Prostate gland (tissue), 2 donors: ENCODE data around the gene NT5C1B. TPM values are rescaled to one million over a fixed set of nuclear protein-coding genes. Genes with fewer than 3 reads are reported as not detected.

Experiments used
- DNase-seq: peaks from one replicate; pipeline ENCODE4 v3.0.0-alpha.2; 2019; ENCODE audit warnings: low spot score
- H3K27ac ChIP-seq, 2 donors: fragments of 200-600 bp; sonication (generic); 2 replicates each; pipeline ENCODE4 v1.5.1; 2017 to 2019
- H3K27me3 ChIP-seq: fragments of 200-600 bp; sonication (generic); replicated peaks from 2 replicates; pipeline ENCODE4 v1.5.1; 2019; ENCODE audit not compliant: insufficient read depth
- H3K36me3 ChIP-seq, 2 donors: fragments of 200-600 bp; sonication (generic); 1 replicate in 1 of 2; 2 replicates in 1 of 2; pipeline versions ENCODE4 v1.5.1 to v1.8.1; 2017 to 2019
- H3K4me1 ChIP-seq: fragments of 200-600 bp; sonication (generic); replicated peaks from 2 replicates; pipeline ENCODE4 v1.5.1; 2019
- H3K4me3 ChIP-seq, 2 donors: fragments of 200-600 bp; sonication (generic); 2 replicates each; pipeline ENCODE4 v1.5.1; 2017 to 2019
- H3K9me3 ChIP-seq: fragments of 200-600 bp; sonication (generic); 2 replicates; pipeline ENCODE4 v1.5.1; 2017
- POLR2A ChIP-seq: fragments of 450-650 bp; IDR thresholded peaks from one replicate; pipeline ENCODE4 v1.6.1; 2016; ENCODE audit warnings: antibody characterized with exemption, mild to moderate bottlenecking
- POLR2AphosphoS5 ChIP-seq: sonication (generic); formaldehyde crosslinking; IDR thresholded peaks from one replicate; pipeline ENCODE4 v1.6.1; 2017; ENCODE audit warnings: antibody characterized with exemption
- WGBS: methylation state at CpG from one replicate; pipeline ENCODE4 v1.1.5; 2018; 5-methylcytosine and 5-hydroxymethylcytosine counted together
- intact Hi-C: fragments of 100-400 bp; cut with DNase I; formaldehyde crosslinking; loops from one replicate; pipeline ENCODE4 v1.14.2; 2022
- total RNA-seq, 2 donors: library from RNA; depleted of rRNA; stranded (reverse); fragments of >200 nt; gene quantifications; one replicate each; pipeline ENCODE4 v1.1.0, GENCODE V29; 2016
- TF ChIP-seq, protein P1 (sequence below), 4 experiments: fragments of 200-600 bp in 2 of 4; fragments of 450-650 bp in 2 of 4; sonication (generic) in 2 of 4; IDR thresholded peaks; 1 replicate in 3 of 4; 2 replicates in 1 of 4; pipeline ENCODE4 v1.5.1; 2016 to 2019; ENCODE audit warnings: antibody characterized with exemption in 4 of 4, mild to moderate bottlenecking in 2 of 4, moderate library complexity in 2 of 4

The NT5C1B gene
- total RNA-seq, 2 donors from 2014 or later: 4.8 TPM; not detected in 1

- TF ChIP-seq POLR2AphosphoS5: no peak
- TF ChIP-seq, protein P1, sequence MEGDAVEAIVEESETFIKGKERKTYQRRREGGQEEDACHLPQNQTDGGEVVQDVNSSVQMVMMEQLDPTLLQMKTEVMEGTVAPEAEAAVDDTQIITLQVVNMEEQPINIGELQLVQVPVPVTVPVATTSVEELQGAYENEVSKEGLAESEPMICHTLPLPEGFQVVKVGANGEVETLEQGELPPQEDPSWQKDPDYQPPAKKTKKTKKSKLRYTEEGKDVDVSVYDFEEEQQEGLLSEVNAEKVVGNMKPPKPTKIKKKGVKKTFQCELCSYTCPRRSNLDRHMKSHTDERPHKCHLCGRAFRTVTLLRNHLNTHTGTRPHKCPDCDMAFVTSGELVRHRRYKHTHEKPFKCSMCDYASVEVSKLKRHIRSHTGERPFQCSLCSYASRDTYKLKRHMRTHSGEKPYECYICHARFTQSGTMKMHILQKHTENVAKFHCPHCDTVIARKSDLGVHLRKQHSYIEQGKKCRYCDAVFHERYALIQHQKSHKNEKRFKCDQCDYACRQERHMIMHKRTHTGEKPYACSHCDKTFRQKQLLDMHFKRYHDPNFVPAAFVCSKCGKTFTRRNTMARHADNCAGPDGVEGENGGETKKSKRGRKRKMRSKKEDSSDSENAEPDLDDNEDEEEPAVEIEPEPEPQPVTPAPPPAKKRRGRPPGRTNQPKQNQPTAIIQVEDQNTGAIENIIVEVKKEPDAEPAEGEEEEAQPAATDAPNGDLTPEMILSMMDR (IDR thresholded peaks at IDR 0.05): no peak
- no peak for TF ChIP-seq POLR2A
- H3K36me3 ChIP-seq: no peaks in the 10 kb centered on the region
- H3K9me3 ChIP-seq: no peaks in the 10 kb centered on the region
- no peak overlapping the region for H3K27ac ChIP-seq
- intact Hi-C loops: no loop called here
- H3K4me1 ChIP-seq: no peaks in the 10 kb centered on the region
- no peak for DNase-seq
- no peak overlapping the region for H3K4me3 ChIP-seq
- no peaks in the 10 kb centered on the region for H3K27me3 ChIP-seq
- 99% methylated on average over 2 of the region's 2 CpGs for WGBS
These were observed 40.3 kb downstream of the NT5C1B start for GRCh38 chr2:18549083-18549482.

DNA sequence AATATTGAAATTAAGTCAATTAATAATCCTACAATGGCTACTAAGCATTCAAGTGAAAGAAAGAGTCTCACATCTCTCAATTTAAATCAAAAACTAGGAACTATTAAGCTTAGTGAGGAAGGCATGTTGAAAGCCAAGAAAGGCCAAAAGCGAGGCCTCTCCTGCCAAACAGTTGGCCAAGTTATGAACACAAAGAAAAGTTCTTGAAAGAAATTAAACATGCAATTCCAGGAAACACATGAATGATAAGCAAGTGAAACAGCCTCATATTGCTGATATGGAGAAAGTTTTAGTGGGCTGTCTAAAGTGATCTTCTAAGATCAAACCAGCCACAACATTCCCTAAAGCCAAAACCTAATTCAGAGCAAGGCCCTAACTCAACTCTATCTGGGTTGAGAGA is 40.7 kb downstream of the NT5C1B start:
- no peaks in the 10 kb centered on the region for H3K9me3 ChIP-seq
- WGBS: 62% methylated on average over 1 of the region's 1 CpG
- no peaks in the 10 kb centered on the region for H3K36me3 ChIP-seq
- intact Hi-C loops: no loop called here
- H3K27me3 ChIP-seq: no peaks in the 10 kb centered on the region
- H3K27ac ChIP-seq: no peak overlapping the region
- no peak overlapping the region for H3K4me3 ChIP-seq
- no peaks in the 10 kb centered on the region for H3K4me1 ChIP-seq
- TF ChIP-seq POLR2A (no peak), POLR2AphosphoS5 (no peak)
- TF ChIP-seq, protein P1 (IDR thresholded peaks at IDR 0.05): no peak
- DNase-seq: no peak

GRCh38 chr2:18546567-18546966 is 42.8 kb downstream of the NT5C1B start:
- Histone ChIP-seq H3K27ac (no peak overlapping the region), H3K36me3 (no peaks in the 10 kb centered on the region), H3K4me3 (no peak overlapping the region), H3K27me3 (no peaks in the 10 kb centered on the region), H3K4me1 (no peaks in the 10 kb centered on the region), H3K9me3 (no peaks in the 10 kb centered on the region)
- 26% methylated on average over 2 of the region's 2 CpGs for WGBS
- TF ChIP-seq POLR2AphosphoS5: no peak
- TF ChIP-seq, protein P1 (IDR thresholded peaks at IDR 0.05): no peak
- no peak for TF ChIP-seq POLR2A
- intact Hi-C loops: no loop called here
- DNase-seq: no peak

GRCh38 chr2:18545384-18545783 is 44.0 kb downstream of the NT5C1B start:
- Histone ChIP-seq H3K9me3 (no peaks in the 10 kb centered on the region), H3K36me3 (no peaks in the 10 kb centered on the region), H3K4me1 (no peaks in the 10 kb centered on the region), H3K27me3 (no peaks in the 10 kb centered on the region), H3K27ac (no peak overlapping the region), H3K4me3 (no peak overlapping the region)
- intact Hi-C loops: no loop called here
- no peak for TF ChIP-seq POLR2A
- TF ChIP-seq, protein P1 (IDR thresholded peaks at IDR 0.05): no peak
- no peak for TF ChIP-seq POLR2AphosphoS5
- WGBS: 89% methylated on average over 4 of the region's 4 CpGs
- no peak for DNase-seq

- WGBS: 92% methylated on average over 3 of the region's 3 CpGs
- Histone ChIP-seq H3K4me1 (no peaks in the 10 kb centered on the region), H3K4me3 (no peak overlapping the region), H3K9me3 (no peaks in the 10 kb centered on the region), H3K27me3 (no peaks in the 10 kb centered on the region), H3K36me3 (no peaks in the 10 kb centered on the region), H3K27ac (no peak overlapping the region)
- intact Hi-C loops: no loop called here
- no peak for DNase-seq
- no peak for TF ChIP-seq POLR2AphosphoS5
These were observed 45.2 kb downstream of the NT5C1B start for GRCh38 chr2:18544171-18544570.
